ENCODE data around the gene ERC1. TPM values are rescaled to one million over a fixed set of nuclear protein-coding genes. Genes with fewer than 3 reads are reported as not detected.

The ERC1 gene
- polyA plus RNA-seq, 4 donors: 36.8 to 40.8 (median 37.5) TPM

DNA sequence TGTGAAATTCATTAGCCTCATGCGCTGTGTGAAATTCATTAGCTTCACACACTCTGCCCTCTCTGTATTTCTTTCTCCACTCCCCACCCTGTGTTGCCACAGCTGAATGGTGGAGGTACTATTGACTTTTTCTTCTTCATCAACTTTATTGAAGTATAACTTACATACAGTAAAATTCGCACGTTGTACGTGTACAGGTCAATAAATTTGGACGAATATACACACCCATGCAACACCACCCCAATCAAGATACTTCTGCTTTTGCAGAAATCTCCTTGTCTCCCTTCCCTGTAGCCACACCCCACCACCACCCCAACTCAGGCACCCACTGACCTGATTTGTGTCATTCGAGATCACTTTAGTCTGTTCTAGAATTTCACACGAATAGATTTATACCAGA, 551.6 kb downstream of the ERC1 start:
- DNase-seq (ENCODE audit: low read depth in 4 of 4, low spot score in 3 of 4): no peak

DNA sequence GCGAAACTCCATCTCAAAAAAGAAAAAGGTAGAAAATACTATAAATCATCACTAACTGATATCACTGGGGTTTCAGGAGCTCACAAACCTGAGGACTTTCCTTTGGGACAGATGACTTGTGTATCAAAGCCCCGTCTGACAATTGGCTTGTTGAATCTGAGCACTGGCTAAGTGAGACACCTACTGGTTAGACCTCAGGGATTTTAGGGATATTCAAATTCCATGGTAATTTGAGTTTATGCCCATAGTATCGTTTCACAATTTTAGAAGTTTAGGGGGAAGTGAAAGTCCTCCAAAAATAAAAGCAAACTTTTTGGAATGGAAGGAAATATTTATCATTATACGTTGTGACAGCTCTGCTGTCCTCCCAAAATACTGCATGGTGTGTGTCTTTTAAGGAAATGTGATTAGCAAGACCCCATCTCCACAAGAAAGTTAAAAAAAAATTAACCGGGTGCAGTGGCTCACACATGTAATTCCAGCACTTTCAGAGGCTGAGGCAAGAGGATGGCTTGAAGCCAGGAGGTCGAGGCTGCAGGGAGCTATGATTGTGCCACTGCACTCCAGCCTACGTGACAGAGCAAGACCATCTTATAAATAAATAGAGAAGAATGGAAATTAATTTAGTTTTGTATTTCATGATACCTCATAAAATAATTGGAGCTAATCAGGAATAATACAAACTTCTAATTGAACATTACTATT, 554.1 kb downstream of the ERC1 start:
- no peak for DNase-seq (ENCODE audit: low read depth in 4 of 4, low spot score in 3 of 4)

Other genes with a start within 250 kb of the ERC1 start
- gene WNK1, start 238.6 kb upstream of the ERC1 start, polyA plus RNA-seq (ENCODE audit: insufficient read length in 4 of 4): 100 to 1,000 TPM; 101 to 115 (median 106) TPM
- 10 to 100 TPM; 21.1 to 35.1 (median 23.4) TPM for gene RAD52, start 41.5 kb upstream of the ERC1 start, polyA plus RNA-seq (ENCODE audit: insufficient read length in 4 of 4)

Data from right renal pelvis (tissue), 4 donors.